A673 (cell line): ENCODE measurements around the gene SLC43A1. TPM values are rescaled to one million over a fixed set of nuclear protein-coding genes. Genes with fewer than 3 reads are reported as not detected.

Experiments
- BruUV-seq: library from RNA; stranded (reverse); fragments of 400-500 nt; replicated peaks from 2 replicates; lab custom pipeline; 2021; lab: Mats Ljungman, UMichigan
- CTCF ChIA-PET: fragments of 300-600 bp; sonication (Branson Sonifier 250); formaldehyde crosslinking; loops from one replicate; lab custom pipeline; 2022; ENCODE audit warnings: antibody characterized with exemption; lab: Charles Lee
- POLR2A ChIA-PET: fragments of 300-600 bp; sonication (Branson Sonifier 250); formaldehyde crosslinking; loops from one replicate; lab custom pipeline; 2022; ENCODE audit warnings: antibody characterized with exemption; ENCODE audit not compliant: low non-redundant PET; lab: Charles Lee
- DNase-seq: peaks from one replicate; pipeline ENCODE4 v3.0.0-alpha.2; 2015; ENCODE audit warnings: low spot score
- H3K27ac ChIP-seq: fragments of 200-600 bp; sonication (generic); 2 replicates; pipeline ENCODE4 v1.5.1; 2016; ENCODE audit warnings: mixed run types, low read depth, mild to moderate bottlenecking, mixed read lengths, antibody characterized with exemption, low read length; ENCODE audit not compliant: poor library complexity, severe bottlenecking
- H3K27me3 ChIP-seq: fragments of 200-600 bp; sonication (generic); replicated peaks from 2 replicates; pipeline ENCODE4 v1.6.1; 2017; ENCODE audit warnings: mixed run types, low read depth, mild to moderate bottlenecking, mixed read lengths, antibody characterized with exemption, low read length; ENCODE audit not compliant: insufficient read depth, poor library complexity
- H3K36me3 ChIP-seq: fragments of 200-600 bp; sonication (generic); 2 replicates; pipeline ENCODE4 v1.6.1; 2016; ENCODE audit warnings: mixed run types, mild to moderate bottlenecking, mixed read lengths, antibody characterized with exemption, low read length; ENCODE audit not compliant: insufficient read depth, poor library complexity, severe bottlenecking
- H3K4me1 ChIP-seq: fragments of 200-600 bp; sonication (generic); 2 replicates; pipeline ENCODE4 v1.6.1; 2017; ENCODE audit warnings: mixed run types, mild to moderate bottlenecking, mixed read lengths, antibody characterized with exemption, low read length; ENCODE audit not compliant: insufficient read depth, poor library complexity, severe bottlenecking
- H3K4me3 ChIP-seq: fragments of 200-600 bp; sonication (generic); 2 replicates; pipeline ENCODE4 v1.5.1; 2016; ENCODE audit warnings: low read depth, mixed run types, mild to moderate bottlenecking, mixed read lengths, low read length; ENCODE audit not compliant: poor library complexity, severe bottlenecking
- H3K9me3 ChIP-seq: fragments of 200-600 bp; sonication (generic); 2 replicates; pipeline ENCODE4 v1.6.1; 2016; ENCODE audit warnings: mixed run types, low read depth, mild to moderate bottlenecking, mixed read lengths, antibody characterized with exemption, low read length; ENCODE audit not compliant: poor library complexity, severe bottlenecking
- CTCF ChIP-seq: fragments of 300-800, 200-600 bp; sonication (generic); conservative IDR thresholded peaks from 2 replicates; pipeline ENCODE4 v1.5.1; 2017; ENCODE audit warnings: low read depth, mild to moderate bottlenecking, antibody characterized with exemption, low read length, moderate library complexity, mixed read lengths
- EZH2 ChIP-seq: fragments of 200-600 bp; sonication (generic); IDR thresholded peaks from 2 replicates; pipeline ENCODE4 v1.6.1; 2017; ENCODE audit warnings: borderline replicate concordance, low read depth, mild to moderate bottlenecking, mixed read lengths, antibody characterized with exemption, low read length; ENCODE audit not compliant: poor library complexity, severe bottlenecking
- intact Hi-C: fragments of 100-400 bp; cut with micrococcal nuclease; formaldehyde crosslinking; loops from one replicate; pipeline ENCODE4 v1.10.0; 2022; ENCODE audit not compliant: unreplicated experiment
- total RNA-seq: library from RNA; stranded (reverse); gene quantifications from 2 replicates; pipeline ENCODE4 v1.2.3, GENCODE V29; 2021

Gene SLC43A1
- total RNA-seq, 1 experiment from 2014 or later: 18.4 TPM

GRCh38 chr11:57483562-57483918, 32.0 kb downstream of the SLC43A1 start:
- Histone ChIP-seq H3K4me3 (peak overlapping the region; percentile 61), H3K27ac (no peak overlapping the region), H3K9me3 (no peaks in the 10 kb centered on the region), H3K36me3 (no peaks in the 10 kb centered on the region), H3K27me3 (no peaks in the 10 kb centered on the region), H3K4me1 (peaks cover 16% of the 10 kb centered on the region)
- POLR2A ChIA-PET: interaction anchor here (0.7 kb wide), 1 partner anchor 8 kb away, joined by 3 read pairs; no protein-coding TSS in a partner anchor
- no peak for DNase-seq
- intact Hi-C loops: loop anchor here (2.0 kb wide), 2 partner anchors 43 to 137 kb away; no protein-coding TSS in a partner anchor
- TF ChIP-seq CTCF (no peak), EZH2 (no peak)
- CTCF ChIA-PET: interaction anchor here (2.8 kb wide), 1 partner anchor 25 kb away, joined by 13 read pairs; no protein-coding TSS in a partner anchor
- no TSS peak for BruUV-seq

DNA sequence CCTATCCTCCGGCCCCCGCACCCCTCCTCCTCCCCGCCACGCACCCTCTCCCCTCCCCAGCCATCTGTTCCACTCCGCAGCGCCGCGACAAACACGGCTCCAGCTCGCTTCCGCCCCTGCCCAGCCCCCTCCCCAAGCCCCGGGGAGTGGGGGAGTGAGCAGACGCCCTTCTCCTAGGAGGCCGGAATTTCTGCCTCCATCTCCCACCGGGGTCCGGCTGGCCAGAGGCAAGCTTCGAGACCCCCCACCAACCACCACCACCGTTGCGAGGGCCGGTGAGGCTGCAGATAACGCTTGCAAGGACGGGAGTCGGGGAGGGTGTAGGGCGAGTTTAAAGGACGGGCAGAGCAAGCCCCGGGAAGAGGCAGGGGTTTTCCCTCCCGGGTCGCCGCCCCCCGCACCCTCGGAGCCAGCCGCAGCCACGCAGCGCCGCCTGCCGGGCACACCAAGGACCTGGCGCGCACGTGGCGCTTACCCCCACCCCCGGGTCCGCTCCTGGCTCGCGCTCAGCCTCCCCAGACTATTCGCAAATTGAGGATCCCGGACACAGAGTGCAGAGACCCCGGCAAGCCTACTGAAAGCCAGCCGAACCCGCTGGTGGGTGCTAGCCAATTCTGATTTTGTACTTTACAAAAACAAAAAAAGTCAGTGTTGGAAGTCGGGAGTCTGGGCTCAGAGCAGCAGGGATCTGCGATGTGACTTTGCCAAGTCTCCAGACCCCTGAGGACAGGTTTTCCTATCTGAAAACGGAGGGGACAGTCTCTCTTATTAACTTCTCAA, 32.5 kb downstream of the SLC43A1 start:
- POLR2A ChIA-PET: interaction anchor here (0.7 kb wide), 1 partner anchor 9 kb away, joined by 3 read pairs; no protein-coding TSS in a partner anchor

More for the DNA sequence above, 32.5 kb downstream of the SLC43A1 start:
- peaks cover 16% of the 10 kb centered on the region for H3K4me1 ChIP-seq
- H3K36me3 ChIP-seq: no peaks in the 10 kb centered on the region
- no peaks in the 10 kb centered on the region for H3K9me3 ChIP-seq
- DNase-seq: peak; percentile 76
- CTCF ChIA-PET: interaction anchor here (0.5 to 2.8 kb wide), 3 partner anchors 23 to 162 kb away, joined by 10 to 13 read pairs (median 13); no protein-coding TSS in a partner anchor
- no peaks in the 10 kb centered on the region for H3K27me3 ChIP-seq
- intact Hi-C loops: loop anchor here (2.0 kb wide), 2 partner anchors 44 to 136 kb away; no protein-coding TSS in a partner anchor
- no peak for TF ChIP-seq EZH2
- TF ChIP-seq CTCF: peak; percentile 92
- H3K4me3 ChIP-seq: peak overlapping the region; percentile 61
- BruUV-seq: no TSS peak
- peak overlapping the region; percentile 39 for H3K27ac ChIP-seq
